Suprapubic skin (tissue), 3 donors: ENCODE data around the gene DISC1.
"Not testable (repeated sequence)": the region's sequence is repeated elsewhere in the genome, so short reads cannot be mapped to it uniquely, and the experiment has no call there.

Experiments
- CTCF ChIP-seq, 2 donors: fragments of 200-600 bp in 1 of 2; fragments of 450-650 bp in 1 of 2; sonication (generic) in 1 of 2; IDR thresholded peaks; one replicate each; pipeline ENCODE4 v1.5.1; 2016 to 2019; ENCODE audit warnings: antibody characterized with exemption in 2 of 2, mild to moderate bottlenecking in 1 of 2, moderate library complexity in 1 of 2
- EP300 ChIP-seq: sonication (generic); formaldehyde crosslinking; IDR thresholded peaks from one replicate; pipeline ENCODE4 v1.6.1; 2017; ENCODE audit warnings: antibody characterized with exemption
- POLR2A ChIP-seq, 2 donors: fragments of 450-650 bp; IDR thresholded peaks; one replicate each; pipeline ENCODE4 v1.6.1; 2017; ENCODE audit warnings: antibody characterized with exemption in 2 of 2, mild to moderate bottlenecking in 2 of 2, moderate library complexity in 2 of 2

- not testable (repeated sequence) for TF ChIP-seq CTCF (IDR thresholded peaks at IDR 0.05); POLR2A (IDR thresholded peaks at IDR 0.05); EP300
Observed at GRCh38 chr1:231907310-231907709, 280.7 kb downstream of the DISC1 start.
